RWPE2 (cell line): ENCODE measurements around the gene KRTAP12-1.
A peak's percentile ranks its signal among the peaks of the same experiment; 100 is the strongest.
"Not testable (repeated sequence)": the region's sequence is repeated elsewhere in the genome, so short reads cannot be mapped to it uniquely, and the experiment has no call there.

Experiments used
- ATAC-seq: fragments of 200-7000 bp; cut with Tn5 transposase; 3 replicates; pipeline ENCODE4 v1.9.1; 2021; ENCODE audit warnings: low read depth
- DNase-seq: peaks from one replicate; pipeline ENCODE4 v3.0.0-alpha.2; 2020; ENCODE audit warnings: low spot score
- H3K27ac ChIP-seq: fragments of 450-650 bp; 2 replicates; pipeline ENCODE4 v1.5.1; 2017; ENCODE audit warnings: mild to moderate bottlenecking; ENCODE audit not compliant: poor library complexity, severe bottlenecking
- H3K27me3 ChIP-seq: fragments of 250-450 bp; sonication (Bioruptor Pico); 2 replicates; pipeline ENCODE4 v1.5.1; 2021; ENCODE audit warnings: mild to moderate bottlenecking, moderate library complexity; ENCODE audit not compliant: insufficient read depth, poor library complexity, severe bottlenecking
- H3K36me3 ChIP-seq: fragments of 250-450 bp; sonication (Bioruptor Pico); 2 replicates; pipeline ENCODE4 v1.5.1; 2020; ENCODE audit warnings: low read depth, mild to moderate bottlenecking, moderate library complexity
- H3K4me1 ChIP-seq: fragments of 250-450 bp; sonication (Bioruptor Pico); 2 replicates; pipeline ENCODE4 v1.5.1; 2021; ENCODE audit warnings: mild to moderate bottlenecking, moderate library complexity; ENCODE audit not compliant: insufficient read depth, poor library complexity, severe bottlenecking
- H3K4me3 ChIP-seq: fragments of 250-450 bp; sonication (Bioruptor Pico); 2 replicates; pipeline ENCODE4 v1.5.1; 2021; ENCODE audit warnings: mild to moderate bottlenecking, moderate library complexity; ENCODE audit not compliant: severe bottlenecking
- H3K9me3 ChIP-seq: fragments of 250-450 bp; sonication (Bioruptor Pico); 2 replicates; pipeline ENCODE4 v1.5.1; 2021; ENCODE audit warnings: mild to moderate bottlenecking, moderate library complexity; ENCODE audit not compliant: severe bottlenecking
- TF ChIP-seq, protein P1 (sequence below): fragments of 450-650 bp; IDR thresholded peaks from one replicate; pipeline ENCODE4 v1.5.1; 2017; ENCODE audit warnings: mild to moderate bottlenecking, moderate library complexity; ENCODE audit not compliant: poor library complexity, severe bottlenecking

KRTAP12-1 gene

GRCh38 chr21:44700101-44701022, 18.4 kb upstream of the KRTAP12-1 start:
- DNase-seq = no peak
- no peaks in the 10 kb centered on the region for H3K4me1 ChIP-seq
- no peak overlapping the region for H3K4me3 ChIP-seq
- H3K9me3 ChIP-seq = no peaks in the 10 kb centered on the region
- TF ChIP-seq, protein P1, sequence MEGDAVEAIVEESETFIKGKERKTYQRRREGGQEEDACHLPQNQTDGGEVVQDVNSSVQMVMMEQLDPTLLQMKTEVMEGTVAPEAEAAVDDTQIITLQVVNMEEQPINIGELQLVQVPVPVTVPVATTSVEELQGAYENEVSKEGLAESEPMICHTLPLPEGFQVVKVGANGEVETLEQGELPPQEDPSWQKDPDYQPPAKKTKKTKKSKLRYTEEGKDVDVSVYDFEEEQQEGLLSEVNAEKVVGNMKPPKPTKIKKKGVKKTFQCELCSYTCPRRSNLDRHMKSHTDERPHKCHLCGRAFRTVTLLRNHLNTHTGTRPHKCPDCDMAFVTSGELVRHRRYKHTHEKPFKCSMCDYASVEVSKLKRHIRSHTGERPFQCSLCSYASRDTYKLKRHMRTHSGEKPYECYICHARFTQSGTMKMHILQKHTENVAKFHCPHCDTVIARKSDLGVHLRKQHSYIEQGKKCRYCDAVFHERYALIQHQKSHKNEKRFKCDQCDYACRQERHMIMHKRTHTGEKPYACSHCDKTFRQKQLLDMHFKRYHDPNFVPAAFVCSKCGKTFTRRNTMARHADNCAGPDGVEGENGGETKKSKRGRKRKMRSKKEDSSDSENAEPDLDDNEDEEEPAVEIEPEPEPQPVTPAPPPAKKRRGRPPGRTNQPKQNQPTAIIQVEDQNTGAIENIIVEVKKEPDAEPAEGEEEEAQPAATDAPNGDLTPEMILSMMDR = no peak
- no peak for ATAC-seq
- no peak overlapping the region for H3K27ac ChIP-seq
- peaks cover 25% of the 10 kb centered on the region for H3K27me3 ChIP-seq
- no peaks in the 10 kb centered on the region for H3K36me3 ChIP-seq

DNA sequence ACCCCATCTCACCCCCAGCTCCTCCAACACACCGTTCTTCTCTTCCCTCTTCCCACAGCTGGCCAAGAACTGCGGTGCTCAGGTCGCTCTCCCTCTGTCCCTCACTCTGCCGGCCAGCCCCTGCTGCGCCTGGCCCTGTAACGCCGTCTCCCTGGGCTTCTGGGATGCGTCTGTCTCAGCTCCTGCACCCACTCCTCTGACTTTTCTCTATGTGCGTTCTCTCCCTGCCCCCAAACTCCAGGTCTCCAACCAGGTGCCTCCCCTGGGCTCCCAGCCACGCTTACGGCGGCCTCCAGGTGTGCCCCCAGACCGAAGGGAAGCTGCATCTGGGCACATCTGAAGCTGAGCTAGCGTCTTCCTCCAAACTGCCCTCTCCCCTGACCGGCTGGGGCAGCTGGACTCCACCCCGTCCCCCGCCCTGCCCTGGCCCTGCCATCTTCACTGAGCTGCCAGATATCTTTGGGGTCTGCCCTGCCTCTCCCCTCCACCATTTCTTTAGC, 17.6 kb upstream of the KRTAP12-1 start:
- peaks cover 25% of the 10 kb centered on the region for H3K27me3 ChIP-seq
- H3K36me3 ChIP-seq = no peaks in the 10 kb centered on the region
- no peak overlapping the region for H3K27ac ChIP-seq
- no peaks in the 10 kb centered on the region for H3K9me3 ChIP-seq
- ATAC-seq = 0 out of 3 replicates have a peak, but pooled peaks have one; percentile 21
- no peaks in the 10 kb centered on the region for H3K4me1 ChIP-seq
- TF ChIP-seq, protein P1 = no peak
- DNase-seq = no peak
- no peak overlapping the region for H3K4me3 ChIP-seq

DNA sequence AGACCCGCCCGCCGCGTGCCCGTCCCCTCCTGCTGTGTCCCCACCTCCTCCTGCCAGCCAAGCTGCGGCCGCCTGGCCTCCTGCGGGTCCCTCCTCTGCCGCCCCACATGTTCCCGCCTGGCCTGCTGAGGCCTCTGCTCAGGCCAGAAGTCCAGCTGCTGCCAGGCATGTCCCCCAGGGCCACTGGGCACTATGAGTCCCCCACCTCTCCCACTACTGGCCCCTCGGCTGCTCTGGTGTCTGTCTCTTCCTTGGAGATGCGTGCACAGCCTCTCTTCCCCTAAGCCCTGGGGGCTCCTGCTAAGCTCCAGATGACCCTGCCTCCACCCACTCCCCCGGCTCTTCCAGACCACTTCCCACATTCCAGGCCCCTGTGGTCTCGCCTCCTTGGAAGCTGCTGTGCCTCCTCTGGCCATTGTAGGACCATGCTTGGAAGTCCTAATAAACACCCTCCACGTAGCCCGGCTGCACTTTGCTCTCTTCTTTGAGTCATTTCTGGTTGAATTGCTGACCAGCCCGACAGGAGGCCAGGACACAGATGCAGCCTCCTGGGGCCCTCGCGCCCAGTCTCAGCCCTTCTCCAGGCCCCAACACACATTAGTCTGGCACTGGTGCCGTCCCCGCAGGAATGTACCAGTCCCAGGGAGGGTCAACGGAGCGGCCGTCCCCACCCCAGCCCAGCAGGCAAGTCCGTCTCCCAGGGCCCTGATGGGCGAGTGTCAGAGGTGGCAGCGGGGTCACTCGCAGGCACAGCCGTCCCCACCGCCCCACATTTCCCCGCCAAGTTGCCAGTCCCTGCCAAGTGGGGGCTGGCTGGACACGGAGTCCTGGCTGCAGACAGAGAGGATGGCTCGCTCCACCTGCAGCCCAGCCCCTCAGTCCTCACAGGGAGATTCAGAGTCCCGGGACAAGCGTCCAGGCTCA, 16.1 kb upstream of the KRTAP12-1 start:
- peaks cover 3% of the 10 kb centered on the region for H3K9me3 ChIP-seq
- no peaks in the 10 kb centered on the region for H3K36me3 ChIP-seq
- H3K27ac ChIP-seq = no peak overlapping the region
- peaks cover 25% of the 10 kb centered on the region for H3K27me3 ChIP-seq
- no peak for ATAC-seq
- no peaks in the 10 kb centered on the region for H3K4me1 ChIP-seq
- H3K4me3 ChIP-seq = no peak overlapping the region
- TF ChIP-seq, protein P1 = no peak
- DNase-seq = no peak

- H3K4me1 ChIP-seq, H3K4me3 ChIP-seq, ATAC-seq, H3K36me3 ChIP-seq, H3K9me3 ChIP-seq, H3K27ac ChIP-seq, DNase-seq: not testable (repeated sequence)
- peaks cover 28% of the 10 kb centered on the region for H3K27me3 ChIP-seq
These were observed 15.3 kb upstream of the KRTAP12-1 start, which contains the start of gene KRTAP10-12 for GRCh38 chr21:44697172-44697810. KRTAP10-12 (plus strand) TSS chr21:44697172; CDS start chr21:44697202, 30 bp downstream.
